Uterus (tissue), 2 donors: Measurements from ENCODE around the gene SEPTIN3.

Experiments
- POLR2A ChIP-seq, 2 donors: fragments of 450-650 bp; IDR thresholded peaks; one replicate each; pipeline ENCODE4 v1.6.1; 2016; ENCODE audit warnings: antibody characterized with exemption in 2 of 2, mild to moderate bottlenecking in 1 of 2, moderate library complexity in 1 of 2
- TF ChIP-seq, protein P1 (sequence below), 4 experiments: fragments of 200-600 bp in 2 of 4; fragments of 450-650 bp in 2 of 4; sonication (generic) in 2 of 4; IDR thresholded peaks; one replicate each; pipeline ENCODE4 v1.5.1; 2016 to 2019; ENCODE audit warnings: antibody characterized with exemption in 4 of 4, mild to moderate bottlenecking in 2 of 4, moderate library complexity in 1 of 4

DNA sequence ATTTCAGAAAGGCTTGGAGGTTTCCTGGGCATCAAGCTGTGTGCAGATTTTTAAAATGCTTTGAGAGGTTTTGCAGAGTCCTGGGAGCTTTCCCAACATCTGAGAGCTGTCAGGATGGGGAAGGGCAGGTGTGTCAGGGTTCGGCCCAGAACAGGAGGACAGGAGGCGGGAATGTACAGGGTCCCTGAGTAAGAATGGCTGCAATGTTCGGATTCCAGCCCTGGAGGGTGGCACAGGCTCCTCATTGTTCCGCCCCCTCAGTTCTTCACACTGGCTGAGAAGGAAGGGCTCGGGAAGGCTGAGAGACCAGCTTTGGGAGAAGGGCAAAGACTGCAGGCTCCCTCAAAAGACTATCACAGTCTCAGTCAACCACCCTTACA, 5.1 kb upstream of the SEPTIN3 start:
- TF ChIP-seq, protein P1, sequence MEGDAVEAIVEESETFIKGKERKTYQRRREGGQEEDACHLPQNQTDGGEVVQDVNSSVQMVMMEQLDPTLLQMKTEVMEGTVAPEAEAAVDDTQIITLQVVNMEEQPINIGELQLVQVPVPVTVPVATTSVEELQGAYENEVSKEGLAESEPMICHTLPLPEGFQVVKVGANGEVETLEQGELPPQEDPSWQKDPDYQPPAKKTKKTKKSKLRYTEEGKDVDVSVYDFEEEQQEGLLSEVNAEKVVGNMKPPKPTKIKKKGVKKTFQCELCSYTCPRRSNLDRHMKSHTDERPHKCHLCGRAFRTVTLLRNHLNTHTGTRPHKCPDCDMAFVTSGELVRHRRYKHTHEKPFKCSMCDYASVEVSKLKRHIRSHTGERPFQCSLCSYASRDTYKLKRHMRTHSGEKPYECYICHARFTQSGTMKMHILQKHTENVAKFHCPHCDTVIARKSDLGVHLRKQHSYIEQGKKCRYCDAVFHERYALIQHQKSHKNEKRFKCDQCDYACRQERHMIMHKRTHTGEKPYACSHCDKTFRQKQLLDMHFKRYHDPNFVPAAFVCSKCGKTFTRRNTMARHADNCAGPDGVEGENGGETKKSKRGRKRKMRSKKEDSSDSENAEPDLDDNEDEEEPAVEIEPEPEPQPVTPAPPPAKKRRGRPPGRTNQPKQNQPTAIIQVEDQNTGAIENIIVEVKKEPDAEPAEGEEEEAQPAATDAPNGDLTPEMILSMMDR (IDR thresholded peaks at IDR 0.05): no peak
- no peak for TF ChIP-seq POLR2A (IDR thresholded peaks at IDR 0.05)
